GM21360 (cell line): ENCODE data around the gene SPACA7.
"Not testable (repeated sequence)": the region's sequence is repeated elsewhere in the genome, so short reads cannot be mapped to it uniquely, and the experiment has no call there.

Experiments
- ATAC-seq: cut with Tn5 transposase; IDR thresholded peaks from one replicate; pipeline ENCODE4 v1.9.1; 2021; ENCODE audit warnings: mild to moderate bottlenecking, moderate library complexity; ENCODE audit not compliant: unreplicated experiment

SPACA7 gene

GRCh38 chr13:112349681-112350080, 26.5 kb upstream of the SPACA7 start:
- ATAC-seq = no peak

GRCh38 chr13:112350300-112350699, 25.9 kb upstream of the SPACA7 start:
- ATAC-seq = no peak

- no peak for ATAC-seq
Measured at GRCh38 chr13:112351825-112352224, 24.3 kb upstream of the SPACA7 start.

- ATAC-seq = no peak
Measured at GRCh38 chr13:112353856-112354255, 22.3 kb upstream of the SPACA7 start.

GRCh38 chr13:112354330-112355273, 21.6 kb upstream of the SPACA7 start:
- ATAC-seq = no peak

GRCh38 chr13:112355274-112355838, 20.8 kb upstream of the SPACA7 start:
- no peak for ATAC-seq

- no peak for ATAC-seq
Measured at GRCh38 chr13:112356190-112356589, 20.0 kb upstream of the SPACA7 start.

GRCh38 chr13:112358156-112358555, 18.0 kb upstream of the SPACA7 start:
- ATAC-seq = no peak

- ATAC-seq = no peak
Measured at GRCh38 chr13:112362021-112362420, 14.1 kb upstream of the SPACA7 start.

- ATAC-seq = no peak
Measured at GRCh38 chr13:112363867-112364528, 12.2 kb upstream of the SPACA7 start.

GRCh38 chr13:112366907-112367646, 9.1 kb upstream of the SPACA7 start:
- ATAC-seq = no peak

GRCh38 chr13:112368883-112369282, 7.3 kb upstream of the SPACA7 start:
- no peak for ATAC-seq

- no peak for ATAC-seq
Measured at GRCh38 chr13:112370311-112370710, 5.8 kb upstream of the SPACA7 start.

GRCh38 chr13:112374271-112374670, 1.9 kb upstream of the SPACA7 start:
- no peak for ATAC-seq

- no peak for ATAC-seq
Measured at GRCh38 chr13:112391746-112392145, 15.6 kb downstream of the SPACA7 start.

GRCh38 chr13:112392719-112393118, 16.6 kb downstream of the SPACA7 start:
- ATAC-seq = no peak

GRCh38 chr13:112395022-112395421, 18.9 kb downstream of the SPACA7 start:
- ATAC-seq = not testable (repeated sequence)

GRCh38 chr13:112395941-112396340, 19.8 kb downstream of the SPACA7 start:
- not testable (repeated sequence) for ATAC-seq

- no peak for ATAC-seq
Measured at GRCh38 chr13:112397108-112397507, 21.0 kb downstream of the SPACA7 start.

GRCh38 chr13:112398347-112398746, 22.2 kb downstream of the SPACA7 start:
- ATAC-seq = not testable (repeated sequence)

- ATAC-seq = not testable (repeated sequence)
Measured at GRCh38 chr13:112409828-112410227, 33.7 kb downstream of the SPACA7 start.
